C4-2B (cell line): ENCODE measurements around the gene TPRX1.
"Not testable (repeated sequence)": the region's sequence is repeated elsewhere in the genome, so short reads cannot be mapped to it uniquely, and the experiment has no call there.

Source experiments
- ZFX ChIP-seq: fragments of 450-650 bp; IDR thresholded peaks from 2 replicates; pipeline ENCODE4 v1.6.1; 2017
- TF ChIP-seq, protein P1 (sequence below): fragments of 450-650 bp; conservative IDR thresholded peaks from 2 replicates; pipeline ENCODE4 v1.5.1; 2017; ENCODE audit warnings: mild to moderate bottlenecking

- TF ChIP-seq, protein P1, sequence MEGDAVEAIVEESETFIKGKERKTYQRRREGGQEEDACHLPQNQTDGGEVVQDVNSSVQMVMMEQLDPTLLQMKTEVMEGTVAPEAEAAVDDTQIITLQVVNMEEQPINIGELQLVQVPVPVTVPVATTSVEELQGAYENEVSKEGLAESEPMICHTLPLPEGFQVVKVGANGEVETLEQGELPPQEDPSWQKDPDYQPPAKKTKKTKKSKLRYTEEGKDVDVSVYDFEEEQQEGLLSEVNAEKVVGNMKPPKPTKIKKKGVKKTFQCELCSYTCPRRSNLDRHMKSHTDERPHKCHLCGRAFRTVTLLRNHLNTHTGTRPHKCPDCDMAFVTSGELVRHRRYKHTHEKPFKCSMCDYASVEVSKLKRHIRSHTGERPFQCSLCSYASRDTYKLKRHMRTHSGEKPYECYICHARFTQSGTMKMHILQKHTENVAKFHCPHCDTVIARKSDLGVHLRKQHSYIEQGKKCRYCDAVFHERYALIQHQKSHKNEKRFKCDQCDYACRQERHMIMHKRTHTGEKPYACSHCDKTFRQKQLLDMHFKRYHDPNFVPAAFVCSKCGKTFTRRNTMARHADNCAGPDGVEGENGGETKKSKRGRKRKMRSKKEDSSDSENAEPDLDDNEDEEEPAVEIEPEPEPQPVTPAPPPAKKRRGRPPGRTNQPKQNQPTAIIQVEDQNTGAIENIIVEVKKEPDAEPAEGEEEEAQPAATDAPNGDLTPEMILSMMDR: not testable (repeated sequence)
- TF ChIP-seq ZFX: not testable (repeated sequence)
Measured at GRCh38 chr19:47787307-47787706, 17.0 kb downstream of the TPRX1 start.
